C4-2B (cell line): ENCODE results near the gene ISL2.

ENCODE experiments used
- CTCF ChIP-seq: fragments of 450-650 bp; conservative IDR thresholded peaks from 2 replicates; pipeline ENCODE4 v1.5.1; 2017; ENCODE audit warnings: mild to moderate bottlenecking
- ZFX ChIP-seq: fragments of 450-650 bp; IDR thresholded peaks from 2 replicates; pipeline ENCODE4 v1.6.1; 2017

DNA sequence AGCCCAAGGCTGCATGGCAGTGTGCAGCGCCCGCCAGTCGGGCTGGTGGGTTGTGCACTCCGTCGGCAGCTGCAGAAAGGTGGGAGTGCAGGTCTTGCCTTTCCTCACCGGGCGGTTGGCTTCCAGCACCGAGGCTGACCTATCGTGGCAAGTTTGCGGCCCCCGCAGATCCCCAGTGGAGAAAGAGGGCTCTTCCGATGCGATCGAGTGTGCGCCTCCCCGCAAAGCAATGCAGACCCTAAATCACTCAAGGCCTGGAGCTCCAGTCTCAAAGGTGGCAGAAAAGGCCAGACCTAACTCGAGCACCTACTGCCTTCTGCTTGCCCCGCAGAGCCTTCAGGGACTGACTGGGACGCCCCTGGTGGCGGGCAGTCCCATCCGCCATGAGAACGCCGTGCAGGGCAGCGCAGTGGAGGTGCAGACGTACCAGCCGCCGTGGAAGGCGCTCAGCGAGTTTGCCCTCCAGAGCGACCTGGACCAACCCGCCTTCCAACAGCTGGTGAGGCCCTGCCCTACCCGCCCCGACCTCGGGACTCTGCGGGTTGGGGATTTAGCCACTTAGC, 4.3 kb downstream of the ISL2 start:
- TF ChIP-seq CTCF (no peak), ZFX (no peak)
